Body of pancreas (tissue), 4 donors: ENCODE measurements around the gene C11orf68.
A peak's percentile ranks its signal among the peaks of the same experiment; 100 is the strongest.

Source experiments
- CTCF ChIP-seq, 7 experiments: fragments of 450-650 bp in 4 of 7; fragments of 200-600 bp in 3 of 7; sonication (generic) in 3 of 7; IDR thresholded peaks; one replicate each; pipeline ENCODE4 v1.5.1; 2016 to 2019; ENCODE audit warnings: antibody characterized with exemption in 7 of 7
- POLR2A ChIP-seq, 3 donors: fragments of 450-650 bp; IDR thresholded peaks; one replicate each; pipeline ENCODE4 v1.6.1; 2016; ENCODE audit warnings: antibody characterized with exemption in 3 of 3, mild to moderate bottlenecking in 2 of 3

DNA sequence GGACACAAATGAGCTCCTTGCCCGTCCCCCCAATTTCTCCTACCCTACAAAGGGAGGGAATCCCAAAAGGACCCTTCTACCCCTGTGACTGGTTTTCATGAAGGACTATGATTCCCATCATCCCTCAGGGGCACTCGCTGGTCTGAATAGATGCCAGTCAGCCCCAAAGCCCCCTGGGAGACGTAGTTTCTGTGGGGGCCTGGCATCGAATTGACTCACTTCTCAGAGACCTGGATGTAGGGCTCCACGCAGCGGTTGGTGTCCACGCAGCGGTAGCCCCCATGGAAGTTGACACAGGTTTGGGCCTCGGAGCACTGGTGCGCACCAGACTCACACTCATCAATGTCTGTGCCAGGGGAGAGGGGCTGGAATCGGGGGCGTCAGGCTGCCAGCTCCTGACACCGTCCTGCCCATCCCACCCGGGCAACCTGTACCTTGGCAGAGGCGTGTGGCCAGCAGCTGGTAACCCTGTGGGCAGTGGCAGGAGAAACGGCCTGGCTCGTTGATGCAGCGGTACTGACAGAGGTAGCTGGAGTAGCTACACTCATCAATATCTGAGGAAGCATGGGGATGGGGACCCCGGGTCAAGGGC, 50.7 kb downstream of the C11orf68 start:
- TF ChIP-seq POLR2A (IDR thresholded peaks at IDR 0.05) (peak in 1 of 3 donors; percentile 4), CTCF (IDR thresholded peaks at IDR 0.05) (no peak)
